Muscle of arm (tissue), 12 donors: Measurements from ENCODE around the gene ARFGAP3. TPM values are rescaled to one million over a fixed set of nuclear protein-coding genes. Genes with fewer than 3 reads are reported as not detected.
"Not testable (repeated sequence)": the region's sequence is repeated elsewhere in the genome, so short reads cannot be mapped to it uniquely, and the experiment has no call there.

Source experiments
- DNase-seq: peaks from one replicate; pipeline ENCODE4 v3.0.0-alpha.2; 2013
- polyA plus RNA-seq, 12 donors: library from polyadenylated mRNA; unstranded; fragments of 120-200 nt; gene quantifications; one replicate each; pipeline ENCODE4 v1.2.1, GENCODE V29; 2013; ENCODE audit not compliant: insufficient read length in 12 of 12

The ARFGAP3 gene
- polyA plus RNA-seq, 12 donors = 26.7 to 49.1 (median 40.5) TPM; not detected in 1

DNA sequence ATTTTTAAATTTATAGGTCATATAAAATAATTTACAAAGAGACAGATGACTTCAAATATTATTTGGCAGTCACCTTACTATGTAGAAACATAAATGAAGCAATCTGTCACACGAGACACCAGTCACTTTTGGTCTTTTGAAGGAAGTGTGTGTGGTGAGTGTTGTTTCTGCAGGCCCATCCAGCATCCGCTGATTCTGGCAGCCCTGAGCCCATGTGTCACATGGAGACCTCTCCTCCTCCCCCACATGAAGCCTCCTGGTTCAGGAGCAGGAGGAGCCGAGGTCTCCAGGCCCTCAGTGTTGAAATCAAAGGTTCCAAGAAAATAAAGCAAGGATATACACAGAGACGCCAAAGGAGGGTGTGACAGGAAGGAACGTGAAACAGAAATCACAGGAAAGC lies 60.1 kb downstream of the ARFGAP3 start:
- no peak for DNase-seq

DNA sequence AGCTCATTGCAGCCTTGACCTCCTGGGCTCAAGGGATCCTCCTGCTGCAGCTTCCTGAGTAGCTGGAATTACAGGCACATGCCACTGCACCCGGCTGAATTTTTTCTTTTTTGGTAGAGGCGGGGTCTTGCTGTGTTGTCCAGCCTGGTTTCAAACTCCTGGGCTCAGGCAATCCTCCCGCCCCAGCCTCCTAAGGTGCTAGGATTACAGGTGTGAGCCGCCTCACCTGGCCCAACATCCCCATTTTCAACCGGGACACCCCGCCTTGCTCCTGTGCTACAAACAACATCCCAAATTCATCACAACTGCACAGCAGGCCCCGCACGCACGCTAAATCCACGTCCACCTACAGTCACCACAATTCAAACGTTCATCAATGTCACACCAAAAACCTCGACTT lies 61.0 kb downstream of the ARFGAP3 start:
- DNase-seq = no peak

GRCh38 chr22:42794551-42795510 lies 62.2 kb downstream of the ARFGAP3 start:
- no peak for DNase-seq

- DNase-seq = no peak
Measured at GRCh38 chr22:42793848-42794405, 63.1 kb downstream of the ARFGAP3 start.

GRCh38 chr22:42792909-42793847 lies 63.9 kb downstream of the ARFGAP3 start:
- no peak for DNase-seq

- DNase-seq = no peak
Measured at GRCh38 chr22:42792453-42792908, 64.6 kb downstream of the ARFGAP3 start.

- DNase-seq = no peak
Measured at GRCh38 chr22:42791721-42792452, 65.2 kb downstream of the ARFGAP3 start.

DNA sequence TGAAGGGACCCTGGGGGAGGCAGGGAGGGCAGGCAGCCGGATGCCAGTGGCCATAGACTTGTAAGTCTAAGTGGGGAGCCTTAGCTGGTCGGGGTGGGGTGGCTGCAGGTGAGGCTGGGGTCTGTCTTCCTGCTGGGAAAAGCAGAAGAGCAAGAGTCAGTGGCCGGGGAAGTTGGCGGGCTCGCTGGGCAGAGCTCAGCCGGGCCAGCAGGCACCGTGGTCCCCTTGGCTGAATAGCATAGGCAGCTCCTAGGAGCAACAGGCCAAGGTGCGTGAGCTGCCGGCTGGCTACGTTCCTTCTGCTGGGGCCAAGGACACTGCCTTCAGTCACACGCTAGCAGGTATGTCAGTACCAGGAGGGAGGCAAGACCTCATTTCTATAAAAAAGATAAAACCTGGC lies 68.6 kb downstream of the ARFGAP3 start:
- DNase-seq = no peak

- DNase-seq = no peak
Measured at GRCh38 chr22:42788021-42788420, 69.1 kb downstream of the ARFGAP3 start.

GRCh38 chr22:42787357-42787736 lies 69.7 kb downstream of the ARFGAP3 start:
- DNase-seq = no peak

- DNase-seq = no peak
Measured at GRCh38 chr22:42786606-42787356, 70.3 kb downstream of the ARFGAP3 start.

GRCh38 chr22:42785706-42786499 lies 71.2 kb downstream of the ARFGAP3 start:
- no peak for DNase-seq

DNA sequence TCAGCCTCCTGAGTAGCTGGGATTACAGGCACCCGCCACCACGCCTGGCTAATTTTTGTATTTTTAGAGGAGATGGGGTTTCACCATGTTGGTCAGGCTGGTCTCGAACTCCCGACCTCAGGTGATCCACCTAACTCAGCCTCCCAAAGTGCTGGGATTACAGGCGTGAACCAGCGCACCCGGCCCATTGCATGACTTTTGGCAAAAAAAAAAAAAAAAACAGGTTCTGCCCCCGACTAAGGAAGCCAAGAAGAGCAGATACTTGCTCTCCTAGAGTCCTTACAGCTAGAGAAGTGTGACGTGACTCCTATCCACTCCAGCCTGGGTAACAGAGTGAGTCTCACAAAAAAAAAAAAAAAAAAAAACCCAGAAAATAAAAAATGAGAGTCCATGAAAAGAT lies 74.8 kb downstream of the ARFGAP3 start:
- DNase-seq = not testable (repeated sequence)

DNA sequence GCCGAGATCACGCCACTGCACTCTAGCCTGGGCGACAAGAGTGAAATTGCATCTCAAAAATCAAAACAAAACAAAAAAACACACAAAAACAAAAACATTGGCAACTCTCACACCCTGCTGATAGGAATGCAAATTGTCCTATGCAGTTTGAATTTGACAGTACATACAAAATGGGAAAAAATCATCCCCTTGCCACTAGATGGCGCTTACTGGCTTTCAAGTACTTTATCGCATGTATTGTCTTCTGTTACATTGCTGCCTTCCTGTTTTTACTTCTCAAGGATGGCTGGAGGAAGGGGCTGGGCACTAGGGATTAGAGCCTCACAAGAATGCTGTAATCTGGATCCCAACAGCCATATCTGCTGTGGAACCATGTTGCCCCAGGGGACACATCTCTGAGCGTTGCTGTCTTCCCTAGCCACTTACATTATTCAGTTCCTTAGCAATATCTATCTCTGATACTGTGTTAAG lies 77.0 kb downstream of the ARFGAP3 start:
- peak; percentile 90 for DNase-seq

GRCh38 chr22:42777126-42777525 lies 79.9 kb downstream of the ARFGAP3 start:
- DNase-seq = no peak

GRCh38 chr22:42773167-42773566 lies 83.9 kb downstream of the ARFGAP3 start:
- DNase-seq = no peak

DNA sequence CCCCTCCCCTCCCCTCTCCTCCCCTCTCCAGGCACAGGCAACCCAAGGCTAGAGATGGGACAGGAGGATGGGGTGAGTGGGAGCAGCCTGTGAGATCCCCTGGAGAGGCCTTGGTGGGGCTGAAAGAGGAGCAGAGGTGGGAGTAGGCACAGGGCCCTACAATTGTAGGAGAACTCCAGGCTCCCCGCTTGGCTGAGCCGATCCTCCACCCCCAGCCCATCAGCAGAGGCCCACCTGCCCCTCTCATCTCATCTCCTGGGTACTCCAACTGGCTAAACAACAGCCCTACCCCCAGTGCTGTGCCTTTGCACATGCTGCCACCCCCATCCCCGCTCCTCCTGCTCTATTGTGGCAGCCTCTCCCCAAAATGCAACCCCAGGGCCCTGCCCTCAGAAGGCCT lies 84.4 kb downstream of the ARFGAP3 start:
- no peak for DNase-seq

- no peak for DNase-seq
Measured at GRCh38 chr22:42770941-42771647, 86.0 kb downstream of the ARFGAP3 start.

DNA sequence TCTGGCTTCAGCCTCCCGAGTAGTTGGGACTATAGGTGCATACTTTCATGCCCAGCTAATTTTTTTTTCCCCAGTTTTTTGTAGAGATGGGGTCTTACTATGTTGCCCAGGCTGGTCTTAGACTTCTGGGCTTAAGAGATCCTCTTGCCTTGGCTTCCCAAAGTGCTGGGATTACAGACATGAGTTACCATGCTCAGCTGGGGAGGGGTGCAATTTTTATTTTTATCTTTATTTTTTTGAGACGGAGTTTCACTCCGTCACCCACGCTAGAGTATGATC lies 86.7 kb downstream of the ARFGAP3 start:
- no peak for DNase-seq
